Right kidney (tissue), 1 donor: ENCODE measurements around the gene KRCC1.
"Not testable (repeated sequence)": the region's sequence is repeated elsewhere in the genome, so short reads cannot be mapped to it uniquely, and the experiment has no call there.

Experiments used
- DNase-seq: peaks from one replicate; pipeline ENCODE4 v3.0.0-alpha.2; 2016

Gene KRCC1

GRCh38 chr2:88002359-88002707 is 53.2 kb downstream of the KRCC1 start:
- no peak for DNase-seq

GRCh38 chr2:88000474-88000873 is 55.1 kb downstream of the KRCC1 start:
- DNase-seq, result not testable (repeated sequence)

- DNase-seq, result no peak
Measured at GRCh38 chr2:87996570-87996969, 59.0 kb downstream of the KRCC1 start.

- no peak for DNase-seq
Measured at GRCh38 chr2:87995756-87996155, 59.8 kb downstream of the KRCC1 start.

GRCh38 chr2:87994304-87994850 is 61.2 kb downstream of the KRCC1 start:
- DNase-seq, result not testable (repeated sequence)

- not testable (repeated sequence) for DNase-seq
Measured at GRCh38 chr2:87992569-87992968, 63.0 kb downstream of the KRCC1 start.

GRCh38 chr2:87987473-87987872 is 68.1 kb downstream of the KRCC1 start:
- DNase-seq, result not testable (repeated sequence)

GRCh38 chr2:87985902-87986301 is 69.7 kb downstream of the KRCC1 start:
- DNase-seq, result not testable (repeated sequence)

GRCh38 chr2:87981182-87981581 is 74.4 kb downstream of the KRCC1 start:
- not testable (repeated sequence) for DNase-seq
